Islet precursor cell (in vitro differentiated cells): Measurements from ENCODE around the gene NRP1.
A peak's percentile ranks its signal among the peaks of the same experiment; 100 is the strongest.

Experiments used
- DNase-seq: peaks from one replicate; pipeline ENCODE4 v3.0.0-alpha.2; 2018

Gene NRP1

DNA sequence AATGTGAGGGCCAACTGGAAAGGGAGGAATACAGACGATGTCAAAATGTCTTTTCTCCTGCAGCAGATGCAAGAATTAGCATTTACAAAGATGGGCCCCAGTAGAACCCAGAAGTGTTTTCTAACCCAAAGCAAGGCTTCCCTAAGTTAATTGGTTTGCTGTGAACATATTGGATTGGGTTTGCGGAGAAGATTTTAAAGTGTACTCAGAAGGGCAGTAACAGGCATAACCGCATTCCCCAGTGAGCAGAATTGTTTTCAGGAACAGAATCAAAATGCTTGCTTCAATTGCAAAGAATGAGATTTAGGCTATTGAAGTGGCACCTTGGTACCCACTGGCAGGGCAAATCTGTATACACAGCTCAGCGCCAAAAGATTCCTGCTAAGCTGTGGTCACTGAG, 78.0 kb downstream of the NRP1 start:
- DNase-seq, result no peak

DNA sequence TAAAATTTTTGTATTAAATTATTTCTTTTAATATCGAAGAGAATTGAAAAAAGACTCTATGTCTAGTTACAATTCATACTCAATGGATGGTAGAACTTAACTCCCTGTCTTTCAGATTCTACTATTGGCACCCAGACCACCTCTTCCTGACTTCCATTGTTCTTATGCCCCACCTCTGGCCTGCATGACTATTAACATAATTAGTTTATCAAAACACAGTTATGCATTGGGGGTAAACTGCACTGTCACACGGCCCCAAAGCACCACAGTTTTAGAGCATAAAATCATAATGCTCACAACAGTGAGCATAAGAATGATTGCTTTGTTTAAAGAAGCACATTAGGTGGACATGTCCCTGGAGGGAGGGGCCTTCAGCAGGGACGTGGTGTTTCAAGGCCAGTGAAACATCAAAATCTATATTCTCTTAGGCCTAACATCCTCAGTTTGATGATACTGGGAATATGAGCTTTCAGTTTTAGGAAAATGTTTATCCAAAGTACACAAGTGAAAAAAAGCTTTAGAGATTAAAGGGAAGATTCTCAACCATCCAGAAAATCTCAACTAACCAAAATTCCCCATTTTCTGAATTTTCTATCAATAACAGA, 79.8 kb downstream of the NRP1 start:
- DNase-seq, result no peak

DNA sequence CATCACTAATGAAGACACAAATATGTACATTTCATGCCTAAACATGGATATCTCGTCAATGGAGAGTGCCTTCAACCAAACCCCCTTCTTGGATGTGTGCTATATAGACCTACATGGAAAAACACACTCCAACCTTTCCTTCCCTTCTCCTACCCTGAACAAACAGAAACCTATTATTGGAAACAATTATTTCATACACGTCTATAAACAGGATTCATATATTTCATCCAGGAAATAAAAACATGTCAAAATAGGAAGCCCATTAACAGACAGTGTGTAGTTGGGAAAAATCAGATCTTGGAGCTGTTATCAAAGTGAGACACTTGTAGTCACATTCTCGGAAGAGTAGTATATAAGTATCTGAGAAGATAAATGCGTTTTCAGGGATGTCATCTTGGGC, 81.1 kb downstream of the NRP1 start:
- no peak for DNase-seq

DNA sequence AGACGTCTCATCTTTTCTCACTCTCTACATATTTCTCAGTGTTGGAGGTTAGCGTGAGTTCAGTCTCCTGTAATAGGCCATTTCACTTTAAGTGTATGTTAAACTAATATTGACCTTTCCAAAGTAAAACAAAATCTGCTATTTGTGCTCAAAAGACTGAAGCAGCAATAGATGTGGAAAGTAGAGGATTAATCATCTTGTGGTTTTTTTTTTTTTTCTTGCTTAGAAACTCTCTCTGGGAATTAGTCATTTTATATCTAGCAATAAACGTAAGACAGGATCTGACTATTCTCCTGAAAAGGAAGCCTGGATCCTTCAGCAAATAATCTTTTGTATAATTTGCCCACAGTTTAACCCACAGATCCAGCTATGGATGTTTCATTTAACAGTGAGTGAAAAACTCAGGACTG, 81.7 kb downstream of the NRP1 start:
- no peak for DNase-seq

DNA sequence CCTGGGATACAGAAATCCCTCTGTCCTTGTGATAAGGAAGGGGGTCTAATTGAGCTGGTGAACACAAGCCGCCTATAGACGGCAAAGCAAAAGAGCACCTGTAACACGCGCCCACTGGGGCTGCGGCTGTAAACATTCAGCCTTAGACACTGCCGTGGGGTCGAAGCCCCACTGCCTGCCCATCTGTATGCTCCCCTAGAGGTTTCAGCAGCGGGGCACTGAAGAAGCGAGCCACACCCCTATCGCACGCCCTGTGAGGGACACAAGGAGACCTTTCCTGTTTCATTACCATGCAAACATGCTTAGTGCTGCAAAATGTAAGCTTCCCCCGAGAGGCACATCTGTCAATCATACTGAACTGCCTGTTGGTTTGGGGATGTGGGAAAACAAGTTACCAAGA, 82.1 kb downstream of the NRP1 start:
- DNase-seq, result no peak

DNA sequence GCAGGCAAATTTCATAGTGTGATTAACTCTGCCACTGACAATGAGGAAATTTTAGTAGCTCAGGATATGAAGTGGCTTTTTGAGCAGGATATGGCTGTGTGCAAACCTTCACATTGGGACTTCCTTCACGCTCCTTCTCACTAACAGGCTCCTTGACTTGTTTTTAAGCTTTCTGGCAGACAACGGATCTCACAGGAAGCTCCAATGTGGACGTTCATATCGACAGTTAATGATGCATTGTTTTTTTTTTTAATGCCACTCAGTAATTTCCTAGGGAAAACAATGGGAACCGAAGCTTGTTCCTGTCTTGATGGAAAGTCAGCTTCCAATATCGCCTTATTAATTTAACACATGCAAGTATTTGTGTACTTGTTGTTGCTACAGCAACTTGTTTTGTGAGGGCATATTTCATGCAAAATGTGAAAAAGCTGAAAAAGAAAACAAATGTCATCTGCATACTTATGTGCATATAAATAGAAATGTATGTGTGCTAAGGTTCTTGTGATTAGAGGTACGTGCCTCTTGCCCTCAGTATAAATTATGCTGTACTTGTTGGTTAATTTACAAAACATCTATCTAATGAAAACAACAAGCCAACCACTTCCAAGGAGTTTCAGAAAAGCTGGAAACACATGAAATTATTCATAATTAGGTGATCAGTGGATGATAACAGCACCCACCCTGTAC, 84.7 kb downstream of the NRP1 start:
- DNase-seq, result no peak

DNA sequence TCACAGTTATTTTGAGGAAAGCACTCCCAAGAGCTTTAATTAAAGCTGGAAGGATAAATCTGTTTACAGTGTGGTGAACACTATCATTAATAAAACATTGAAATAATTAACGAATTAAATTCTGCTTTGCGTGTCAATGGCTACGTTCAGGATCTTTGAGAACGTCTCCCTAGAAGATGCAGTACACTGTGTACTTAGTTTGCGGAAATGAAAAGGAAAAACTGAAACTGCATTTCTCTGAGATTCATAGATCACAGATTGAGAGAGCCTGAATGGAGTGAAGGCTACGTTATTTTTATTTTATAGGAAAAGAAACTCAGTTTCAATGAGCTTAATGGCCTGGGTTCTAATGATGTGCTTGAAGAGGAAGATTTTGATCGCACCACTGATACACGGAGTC, 85.3 kb downstream of the NRP1 start:
- no peak for DNase-seq

DNA sequence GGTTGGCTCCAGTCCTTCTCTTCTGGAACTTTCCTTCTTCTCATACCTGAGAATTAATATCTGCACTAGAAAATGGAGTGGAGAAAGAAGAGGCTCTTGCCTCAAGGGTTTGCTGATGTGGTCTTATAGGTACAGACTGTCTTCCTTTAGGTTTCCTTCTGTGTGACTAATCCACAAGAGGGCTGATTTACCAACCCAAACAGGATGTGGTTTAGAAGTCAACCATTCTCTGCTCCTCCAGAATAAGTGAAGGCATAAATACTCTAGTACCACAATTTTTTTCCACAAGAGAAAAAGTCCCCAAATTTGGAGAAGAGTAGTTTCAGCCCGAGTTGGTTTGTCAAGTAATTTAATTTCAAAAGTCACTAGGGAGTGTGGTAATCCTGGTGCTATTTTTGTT, 85.8 kb downstream of the NRP1 start:
- no peak for DNase-seq

DNA sequence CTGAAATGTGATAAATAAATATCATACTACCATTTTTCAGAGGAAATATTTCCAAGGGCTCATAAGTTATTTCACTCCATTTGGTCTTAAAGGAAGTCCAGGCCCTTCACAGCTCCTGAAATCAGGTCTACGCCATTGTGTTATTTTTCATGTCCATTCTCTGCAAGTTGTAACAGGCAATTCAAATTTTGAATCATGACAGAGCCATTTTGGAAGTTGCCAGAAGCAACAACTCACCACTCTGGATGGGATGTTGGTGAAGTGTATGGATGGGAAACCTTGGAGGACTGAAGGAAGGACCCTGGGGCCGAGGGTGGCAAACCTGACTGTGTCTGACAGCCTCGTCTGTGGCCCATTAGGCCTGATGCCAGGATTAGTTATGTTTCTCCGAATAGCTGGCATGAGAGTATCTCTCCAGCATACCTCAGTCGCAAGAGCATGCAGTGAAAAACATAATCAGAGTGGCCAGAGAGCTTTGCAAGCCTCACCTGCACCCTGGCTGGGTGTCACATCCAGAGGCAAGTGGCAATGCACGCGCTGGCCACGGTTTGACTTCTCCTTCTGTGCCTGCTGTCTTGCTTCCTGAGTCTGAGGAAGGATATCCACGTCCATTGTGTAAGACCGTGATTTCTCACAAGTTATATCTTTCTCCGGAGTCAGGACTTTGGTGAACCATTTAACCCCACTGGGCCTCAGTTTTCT, 87.1 kb downstream of the NRP1 start:
- no peak for DNase-seq

DNA sequence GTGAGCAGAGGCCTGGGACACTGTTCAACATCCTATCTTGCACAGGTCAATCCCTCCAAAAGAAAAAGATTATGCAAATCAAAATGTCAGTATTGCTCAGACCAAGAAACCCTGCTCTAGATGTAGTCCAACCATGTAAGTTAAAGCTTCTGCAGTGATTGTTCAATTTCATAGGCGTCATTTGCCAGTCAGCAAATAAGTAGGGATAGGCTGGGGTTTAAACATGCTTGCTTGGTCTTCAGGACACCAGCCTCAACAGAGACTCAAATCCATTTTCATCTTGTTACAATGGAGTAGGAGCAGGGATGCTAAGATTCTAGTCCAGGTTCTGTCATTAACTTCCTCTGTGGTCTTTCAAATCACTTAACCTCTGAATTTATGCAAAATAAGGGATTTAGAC, 89.1 kb downstream of the NRP1 start:
- no peak for DNase-seq

DNA sequence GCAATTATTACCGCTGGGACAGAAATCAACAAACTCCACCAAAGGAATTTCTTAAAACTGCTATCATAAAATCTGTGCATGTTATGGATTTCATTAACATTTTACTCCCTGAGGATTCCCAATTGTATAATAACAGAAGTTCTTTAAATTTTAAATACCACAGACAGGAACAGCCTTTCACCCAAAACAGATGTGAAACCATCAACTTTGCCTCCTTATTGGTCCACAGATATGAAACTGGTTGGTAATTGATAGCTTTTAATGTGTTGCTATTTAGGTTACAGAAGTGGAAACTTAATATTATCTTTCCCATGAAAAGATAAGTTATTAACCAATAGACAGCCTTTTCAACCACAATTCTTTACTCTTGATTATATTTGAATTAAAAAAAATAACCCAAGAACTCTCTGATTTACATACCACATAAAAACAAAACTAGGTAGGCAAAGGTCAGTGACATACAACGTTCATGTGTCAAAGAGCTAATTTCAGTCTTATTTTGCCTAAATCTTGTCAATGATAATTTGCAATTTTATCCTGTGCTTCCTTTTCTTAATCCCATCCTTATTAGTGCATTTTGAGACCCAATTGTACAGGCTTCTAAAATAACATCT, 90.0 kb downstream of the NRP1 start:
- no peak for DNase-seq

DNA sequence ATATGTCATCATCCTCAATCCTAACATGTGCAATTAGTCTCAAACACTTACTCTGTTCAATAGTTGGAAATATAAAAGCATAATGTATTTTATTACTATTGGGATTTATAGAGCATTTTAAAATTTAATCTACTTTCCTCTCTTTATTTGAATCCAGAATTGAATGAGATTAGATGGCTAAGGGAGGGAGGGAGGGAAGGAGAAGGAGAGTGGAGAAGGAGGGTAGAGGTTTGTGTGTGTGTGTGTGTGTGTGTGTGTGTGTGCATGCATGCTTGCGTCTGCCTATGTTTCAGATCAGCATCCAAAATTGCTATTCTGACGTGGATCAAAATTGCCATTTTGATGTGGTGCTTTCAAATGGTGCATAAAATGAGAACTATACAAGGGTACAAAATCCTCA, 90.8 kb downstream of the NRP1 start:
- no peak for DNase-seq

DNA sequence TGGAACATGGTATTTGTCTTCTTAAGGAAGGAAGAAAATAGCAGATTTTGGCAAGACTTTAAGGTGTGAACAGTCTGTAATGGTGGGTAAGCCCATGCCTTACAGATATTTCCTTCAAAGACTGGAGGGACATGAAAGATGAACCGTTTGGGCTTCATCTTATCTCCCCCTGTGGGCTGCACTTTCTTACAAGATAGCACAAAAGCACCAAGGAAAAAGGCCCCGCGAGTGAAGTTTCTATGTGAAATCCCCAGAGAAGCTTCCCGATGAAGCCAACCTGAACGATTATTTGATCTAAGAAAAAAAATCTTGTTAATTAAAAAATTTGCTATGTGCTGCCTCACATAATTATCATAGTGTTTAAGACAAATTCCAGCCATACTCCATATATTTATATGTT, 91.5 kb downstream of the NRP1 start:
- no peak for DNase-seq

DNA sequence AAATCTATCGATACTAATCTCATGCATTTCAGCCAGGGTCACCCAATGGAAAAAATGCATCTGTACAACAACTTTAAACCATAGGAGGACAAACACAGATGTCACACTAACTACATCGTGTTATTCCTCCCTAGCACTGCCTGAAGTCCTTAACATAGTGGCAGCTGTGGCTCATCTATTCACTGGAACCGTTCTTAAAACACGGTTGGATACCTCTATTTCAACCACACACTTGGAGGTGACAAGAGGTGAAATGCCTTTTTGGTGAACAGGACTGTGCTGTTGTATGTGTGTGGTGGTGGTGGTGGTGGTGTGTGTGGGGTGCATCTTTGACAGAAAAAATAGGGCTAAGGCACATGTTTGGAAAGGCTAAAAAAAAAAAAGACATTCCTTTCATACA, 93.1 kb downstream of the NRP1 start:
- no peak for DNase-seq

DNA sequence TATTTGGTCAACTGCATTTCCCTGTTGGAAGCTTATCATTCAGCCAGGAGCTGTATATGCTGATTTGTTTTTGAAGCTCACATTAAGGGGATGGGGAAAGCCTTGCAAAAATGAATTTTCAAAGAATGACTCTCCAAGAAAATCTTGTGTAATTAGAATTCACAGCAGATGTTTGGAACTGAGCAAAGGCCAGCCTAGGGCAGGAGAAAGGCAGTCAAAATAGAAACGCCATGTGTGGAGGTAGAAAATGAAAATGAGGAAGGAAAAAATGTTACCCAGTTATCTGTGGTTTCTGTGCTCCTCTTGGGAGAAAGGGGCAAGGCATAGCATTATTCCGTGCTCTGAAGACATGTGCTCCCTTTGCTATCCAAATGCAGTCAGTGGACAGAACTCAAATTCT, 93.5 kb downstream of the NRP1 start:
- DNase-seq, result no peak

DNA sequence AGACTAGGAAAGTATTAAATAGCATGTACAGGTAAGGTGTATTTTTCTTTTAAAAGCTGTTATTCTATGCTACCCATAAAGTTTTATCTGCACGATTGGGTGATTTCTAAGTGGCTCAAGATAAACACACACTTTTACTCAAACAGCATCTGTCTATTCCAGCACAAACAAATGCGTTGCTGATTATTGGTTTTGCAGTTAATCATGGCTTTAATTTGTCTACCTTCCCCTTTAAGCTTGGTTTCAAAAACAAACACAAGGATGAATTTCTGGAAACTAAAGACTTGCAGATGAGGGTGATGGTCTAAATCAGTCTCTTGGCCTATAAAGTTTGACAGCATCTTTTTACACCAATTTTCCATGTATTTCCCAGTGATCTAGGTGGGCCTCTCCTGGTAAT, 94.2 kb downstream of the NRP1 start:
- DNase-seq, result no peak

DNA sequence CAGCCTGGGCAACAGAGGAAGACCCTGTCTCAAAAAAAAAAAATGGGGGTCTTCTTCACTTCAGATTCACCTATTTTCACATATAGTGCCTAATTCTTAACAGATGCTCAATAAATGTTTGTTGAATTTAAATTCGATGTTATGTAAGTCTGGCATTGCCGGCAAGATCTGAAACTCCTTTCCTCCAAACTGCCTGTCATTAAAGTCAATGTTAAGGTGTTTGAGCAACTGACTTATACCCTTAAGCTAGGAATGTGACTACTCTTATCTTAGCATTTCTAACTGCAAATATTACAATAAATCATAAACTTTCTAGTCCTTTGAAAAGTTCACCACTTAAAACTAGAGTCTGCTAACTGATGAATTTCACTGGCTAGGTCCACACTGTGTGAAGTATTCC, 95.2 kb downstream of the NRP1 start:
- DNase-seq, result no peak

DNA sequence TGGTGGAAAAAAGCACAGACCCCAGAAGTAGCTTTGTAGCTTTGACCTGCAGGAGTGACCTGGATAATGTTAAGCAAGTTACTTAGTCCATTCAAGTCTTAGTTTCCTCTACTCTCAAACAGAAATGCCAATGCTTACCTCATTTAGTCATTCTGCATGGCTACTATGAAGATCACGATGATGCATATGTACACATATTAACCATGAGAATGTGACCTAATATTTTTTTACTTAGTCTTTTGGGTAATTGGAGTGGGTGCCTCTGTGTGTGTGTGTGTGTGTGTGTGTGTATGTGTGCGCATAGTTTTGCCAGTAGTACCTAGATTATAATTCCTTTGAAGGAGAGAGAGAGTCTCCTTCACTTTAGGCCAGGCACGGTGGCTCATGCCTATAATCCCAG, 95.8 kb downstream of the NRP1 start:
- no peak for DNase-seq

DNA sequence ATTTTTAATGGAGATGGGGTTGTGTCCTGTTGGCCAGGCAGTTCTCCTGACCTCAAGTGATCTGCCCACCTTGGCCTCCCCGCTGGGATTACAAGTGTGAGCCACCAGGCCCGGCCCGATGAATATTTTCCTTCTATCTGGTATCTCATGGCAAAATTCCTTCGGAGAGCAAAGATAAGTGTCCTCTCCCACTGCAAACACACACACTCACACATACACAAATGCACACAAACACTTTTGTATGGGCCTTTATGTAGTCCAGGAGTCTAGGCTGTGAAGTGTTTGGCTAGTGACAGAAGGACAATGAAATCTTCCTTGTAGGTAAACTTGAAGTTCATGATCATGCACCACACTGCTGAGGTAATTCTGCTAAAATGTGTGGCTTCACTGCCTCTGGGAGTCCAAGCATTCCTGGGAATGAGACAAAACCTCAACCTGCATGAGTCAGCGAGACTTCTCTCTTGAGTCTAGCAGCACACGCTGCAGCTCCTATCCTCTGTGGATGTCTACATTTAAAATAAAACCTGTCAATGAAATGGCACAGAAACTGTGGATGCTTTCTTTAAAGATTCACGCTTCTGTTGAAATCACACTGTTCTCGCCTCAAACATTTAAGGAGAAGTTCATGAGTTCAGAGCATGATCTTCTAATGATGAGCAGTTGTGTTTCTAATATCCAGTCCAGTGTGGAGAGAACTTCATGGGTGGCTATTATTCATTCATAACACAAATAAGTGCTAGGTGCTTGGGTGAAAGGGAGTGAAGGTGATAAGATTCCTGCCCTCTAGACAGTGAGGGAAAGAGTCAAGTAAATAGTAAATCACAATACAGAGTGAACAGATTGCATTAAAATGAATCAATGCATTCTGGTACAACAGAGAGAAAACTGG, 96.5 kb downstream of the NRP1 start:
- peak; percentile 92 for DNase-seq

DNA sequence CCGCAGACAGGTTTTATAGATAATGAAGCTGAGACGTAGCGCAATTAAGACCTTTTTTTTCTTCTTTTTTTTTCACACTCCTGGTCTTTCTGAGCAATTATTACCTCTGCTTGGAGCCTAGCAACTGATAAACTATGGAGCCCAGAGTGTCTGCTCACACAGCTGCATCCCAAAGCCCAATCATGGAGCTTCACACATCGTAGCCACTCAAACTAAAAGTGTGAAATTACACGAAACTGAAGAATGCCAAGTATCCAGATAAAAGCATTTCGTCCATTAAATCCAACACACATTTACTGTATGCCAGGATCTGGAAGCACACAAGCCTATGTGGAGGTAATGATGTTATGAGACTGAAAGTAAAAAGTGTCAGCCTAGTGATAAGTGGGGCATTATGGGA, 97.6 kb downstream of the NRP1 start:
- no peak for DNase-seq

DNA sequence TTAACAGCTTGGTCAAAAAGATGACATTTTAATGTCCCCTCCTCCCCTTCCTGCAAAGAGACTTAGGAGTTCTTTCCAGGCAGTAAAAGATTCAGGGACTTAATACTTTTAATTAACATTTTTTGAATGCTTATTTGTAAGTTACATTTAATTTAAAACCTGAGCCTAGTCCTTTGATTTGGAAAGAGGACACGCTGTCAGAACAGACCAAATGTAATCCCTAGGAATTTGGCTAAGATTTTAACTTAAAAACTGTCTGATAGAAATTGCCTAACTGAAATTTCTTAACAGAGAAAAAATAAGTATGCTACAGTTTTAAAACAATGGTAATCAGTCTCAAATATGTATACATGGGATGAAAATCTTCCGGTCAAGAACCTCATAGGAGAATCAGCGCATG, 98.5 kb downstream of the NRP1 start:
- no peak for DNase-seq

DNA sequence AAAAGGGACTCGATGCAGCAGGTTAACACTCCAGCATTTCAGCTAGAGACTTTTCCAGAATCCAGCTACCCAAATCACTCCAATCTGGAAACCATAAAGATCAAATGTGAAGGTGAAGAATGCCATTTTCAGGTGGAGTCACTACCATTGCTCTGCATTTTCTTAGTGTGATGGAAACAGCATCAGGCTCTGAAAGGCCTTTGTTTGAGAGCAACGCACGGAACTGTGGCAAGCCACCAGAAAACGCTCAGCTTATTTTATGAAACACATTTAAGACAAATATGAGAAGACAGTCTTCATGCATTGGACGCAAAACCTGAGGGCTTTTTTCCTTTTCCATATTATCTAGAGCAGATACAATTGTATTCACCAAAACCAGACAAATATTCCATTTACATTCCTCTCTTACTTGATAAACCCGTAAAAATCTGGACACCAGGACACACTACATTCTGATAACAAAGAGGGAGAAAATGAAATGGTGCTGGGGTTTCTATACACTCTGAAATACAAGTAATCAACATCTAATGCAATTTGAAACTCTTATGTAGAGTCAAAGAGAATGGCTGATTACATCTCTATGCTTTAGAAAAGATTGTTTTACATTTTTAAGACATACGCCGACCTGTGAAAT, 99.1 kb downstream of the NRP1 start:
- DNase-seq, result no peak

DNA sequence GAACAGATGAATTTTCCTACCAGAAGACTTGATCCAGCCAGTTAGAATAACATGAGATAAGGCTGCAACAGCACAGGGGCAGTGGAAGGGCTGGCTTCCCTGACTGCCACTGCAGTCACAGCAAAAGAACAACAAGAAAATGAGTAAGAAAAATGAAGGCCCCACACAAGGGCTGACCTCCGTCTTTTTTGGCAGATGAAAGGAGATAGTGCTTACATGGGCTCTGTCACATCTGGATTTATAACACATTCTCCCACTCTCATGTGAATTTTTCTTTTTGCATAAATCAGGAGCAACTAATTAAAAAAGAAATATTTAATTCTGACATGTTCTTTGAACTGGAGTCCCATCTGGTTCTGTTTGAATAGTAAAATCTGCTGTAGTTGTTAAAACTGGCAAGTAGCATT, 99.6 kb downstream of the NRP1 start:
- no peak for DNase-seq
